ENCODE measurements around the gene RAP2B. TPM values are rescaled to one million over a fixed set of nuclear protein-coding genes. Genes with fewer than 3 reads are reported as not detected.
A peak's percentile ranks its signal among the peaks of the same experiment; 100 is the strongest.

Gene RAP2B
- total and polyA plus RNA-seq, 2 of the 13 experiments (the other 11 are each of a cell fraction or from before 2014, with no cell fraction given) = 6.4 to 7.1 TPM

- TF ChIP-seq ZHX1 (CRISPR knock-in tag; IDR thresholded peaks at IDR 0.05; ENCODE audit: low read depth) = no peak
- no peak for TF ChIP-seq ZXDC (CRISPR knock-in tag; IDR thresholded peaks at IDR 0.05)
- no peak for TF ChIP-seq DRAP1 (CRISPR knock-in tag; IDR thresholded peaks at IDR 0.05)
- no peak for TF ChIP-seq RAD51 (IDR thresholded peaks at IDR 0.05; ENCODE audit: borderline replicate concordance)
- no peak for TF ChIP-seq ZNF776 (CRISPR knock-in tag; IDR thresholded peaks at IDR 0.05)
- peak; percentile 44; the same call in 1 of the 2 replicates for TF ChIP-seq ZFP82 (CRISPR knock-in tag; IDR thresholded peaks at IDR 0.05; ENCODE audit: borderline replicate concordance)
- TF ChIP-seq THRA (CRISPR knock-in tag; IDR thresholded peaks at IDR 0.05; ENCODE audit: borderline replicate concordance) = peak; percentile 30; the same call in 1 of the 2 replicates
- no peak for TF ChIP-seq ZSCAN21 (CRISPR knock-in tag; IDR thresholded peaks at IDR 0.05; ENCODE audit: borderline replicate concordance)
- no peak for TF ChIP-seq SMARCE1 (IDR thresholded peaks at IDR 0.05; ENCODE audit: borderline replicate concordance)
- no peak for TF ChIP-seq DMTF1 (CRISPR knock-in tag; IDR thresholded peaks at IDR 0.05)
- no peak for TF ChIP-seq AGO2 (optimal IDR thresholded peaks at IDR 0.05; ENCODE audit: low read depth, low read length)
- TF ChIP-seq NFE2L1 (CRISPR knock-in tag; IDR thresholded peaks at IDR 0.05; ENCODE audit: borderline replicate concordance) = no peak
- TF ChIP-seq MAFG (CRISPR knock-in tag; IDR thresholded peaks at IDR 0.05) = peak; percentile 91
- no peak for TF ChIP-seq BRD4 (CRISPR knock-in tag; IDR thresholded peaks at IDR 0.05)
- TF ChIP-seq BORCS8-MEF2B (CRISPR knock-in tag; IDR thresholded peaks at IDR 0.05) = no peak
- TF ChIP-seq BCL6 (CRISPR knock-in tag; IDR thresholded peaks at IDR 0.05) = peak; percentile 99
- TF ChIP-seq ATAD3A (CRISPR knock-in tag; IDR thresholded peaks at IDR 0.05) = no peak
- no peak for TF ChIP-seq ZNF232 (CRISPR knock-in tag; IDR thresholded peaks at IDR 0.05; ENCODE audit: borderline replicate concordance)
Observed at GRCh38 chr3:153138276-153139210, 23.5 kb upstream of the RAP2B start (continued).
